ENCODE measurements around the gene MACROH2A1. TPM values are rescaled to one million over a fixed set of nuclear protein-coding genes. Genes with fewer than 3 reads are reported as not detected.

The MACROH2A1 gene
- total and polyA plus RNA-seq, 9 of the 15 experiments (the other 6 are each of a cell fraction or from before 2014, with no cell fraction given), result 44.9 to 289 (median 193) TPM

- POLR2A ChIA-PET, result interaction anchor here (0.6 to 1.5 kb wide), 2 partner anchors 10 to 237 kb away, joined by 3 to 4 read pairs; no protein-coding TSS in a partner anchor
- TF ChIP-seq PREB (CRISPR knock-in tag; IDR thresholded peaks at IDR 0.05), result no peak
- no peak for TF ChIP-seq ETV1 (tag; conservative IDR thresholded peaks at IDR 0.05; ENCODE audit: low read depth)
- TF ChIP-seq HLTF (IDR thresholded peaks at IDR 0.05), result no peak
- TF ChIP-seq ZNF75A (CRISPR knock-in tag; IDR thresholded peaks at IDR 0.05), result no peak
- no peak for TF ChIP-seq YY1 (IDR thresholded peaks at IDR 0.05; ENCODE audit: borderline replicate concordance in 1 of 3, control insufficient read depth in 1 of 3, extremely low read depth in 1 of 3, insufficient read depth in 3 of 3, insufficient read length in 1 of 3, insufficient replicate concordance in 2 of 3, low read depth in 1 of 3, low read length in 2 of 3)
- TF ChIP-seq, protein P1, sequence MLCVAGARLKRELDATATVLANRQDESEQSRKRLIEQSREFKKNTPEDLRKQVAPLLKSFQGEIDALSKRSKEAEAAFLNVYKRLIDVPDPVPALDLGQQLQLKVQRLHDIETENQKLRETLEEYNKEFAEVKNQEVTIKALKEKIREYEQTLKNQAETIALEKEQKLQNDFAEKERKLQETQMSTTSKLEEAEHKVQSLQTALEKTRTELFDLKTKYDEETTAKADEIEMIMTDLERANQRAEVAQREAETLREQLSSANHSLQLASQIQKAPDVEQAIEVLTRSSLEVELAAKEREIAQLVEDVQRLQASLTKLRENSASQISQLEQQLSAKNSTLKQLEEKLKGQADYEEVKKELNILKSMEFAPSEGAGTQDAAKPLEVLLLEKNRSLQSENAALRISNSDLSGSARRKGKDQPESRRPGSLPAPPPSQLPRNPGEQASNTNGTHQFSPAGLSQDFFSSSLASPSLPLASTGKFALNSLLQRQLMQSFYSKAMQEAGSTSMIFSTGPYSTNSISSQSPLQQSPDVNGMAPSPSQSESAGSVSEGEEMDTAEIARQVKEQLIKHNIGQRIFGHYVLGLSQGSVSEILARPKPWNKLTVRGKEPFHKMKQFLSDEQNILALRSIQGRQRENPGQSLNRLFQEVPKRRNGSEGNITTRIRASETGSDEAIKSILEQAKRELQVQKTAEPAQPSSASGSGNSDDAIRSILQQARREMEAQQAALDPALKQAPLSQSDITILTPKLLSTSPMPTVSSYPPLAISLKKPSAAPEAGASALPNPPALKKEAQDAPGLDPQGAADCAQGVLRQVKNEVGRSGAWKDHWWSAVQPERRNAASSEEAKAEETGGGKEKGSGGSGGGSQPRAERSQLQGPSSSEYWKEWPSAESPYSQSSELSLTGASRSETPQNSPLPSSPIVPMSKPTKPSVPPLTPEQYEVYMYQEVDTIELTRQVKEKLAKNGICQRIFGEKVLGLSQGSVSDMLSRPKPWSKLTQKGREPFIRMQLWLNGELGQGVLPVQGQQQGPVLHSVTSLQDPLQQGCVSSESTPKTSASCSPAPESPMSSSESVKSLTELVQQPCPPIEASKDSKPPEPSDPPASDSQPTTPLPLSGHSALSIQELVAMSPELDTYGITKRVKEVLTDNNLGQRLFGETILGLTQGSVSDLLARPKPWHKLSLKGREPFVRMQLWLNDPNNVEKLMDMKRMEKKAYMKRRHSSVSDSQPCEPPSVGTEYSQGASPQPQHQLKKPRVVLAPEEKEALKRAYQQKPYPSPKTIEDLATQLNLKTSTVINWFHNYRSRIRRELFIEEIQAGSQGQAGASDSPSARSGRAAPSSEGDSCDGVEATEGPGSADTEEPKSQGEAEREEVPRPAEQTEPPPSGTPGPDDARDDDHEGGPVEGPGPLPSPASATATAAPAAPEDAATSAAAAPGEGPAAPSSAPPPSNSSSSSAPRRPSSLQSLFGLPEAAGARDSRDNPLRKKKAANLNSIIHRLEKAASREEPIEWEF (CRISPR knock-in tag; IDR thresholded peaks at IDR 0.05), result no peak
- TF ChIP-seq CBFB (CRISPR knock-in tag; IDR thresholded peaks at IDR 0.05), result no peak
- TF ChIP-seq ZNF232 (CRISPR knock-in tag; IDR thresholded peaks at IDR 0.05), result no peak
- no peak for TF ChIP-seq HDGF (IDR thresholded peaks at IDR 0.05)
- TF ChIP-seq SMAD3 (CRISPR knock-in tag; conservative IDR thresholded peaks at IDR 0.05), result no peak
- no peak for TF ChIP-seq TSC22D4 (tag; IDR thresholded peaks at IDR 0.05)
- TF ChIP-seq ZNF79 (CRISPR knock-in tag; IDR thresholded peaks at IDR 0.05; ENCODE audit: low read depth), result no peak
- no peak for TF ChIP-seq RB1 (IDR thresholded peaks at IDR 0.05; ENCODE audit: low read depth)
- TF ChIP-seq CBX1 (IDR thresholded peaks at IDR 0.05; ENCODE audit: low read depth), result no peak
- TF ChIP-seq ZNF133 (CRISPR knock-in tag; IDR thresholded peaks at IDR 0.05), result no peak
- no peak for TF ChIP-seq RBM39 (optimal IDR thresholded peaks at IDR 0.05; ENCODE audit: low read depth, low read length)
- TF ChIP-seq POLR2AphosphoS2 (IDR thresholded peaks at IDR 0.05; ENCODE audit: low read length), result no peak
- no peak for TF ChIP-seq ZNF274 (IDR thresholded peaks at IDR 0.05; ENCODE audit: borderline replicate concordance, low read depth, low read length)
- Histone ChIP-seq H2AFZ (ENCODE audit: low read depth, low read length) (no peak overlapping the region), H3K9me3 (replicated peaks; ENCODE audit: control insufficient read depth, insufficient read depth, low read depth, low read length) (no peaks in the 10 kb centered on the region), H3K27ac (ENCODE audit: extremely low read depth, low read depth, low read length) (no peak overlapping the region; the same call in 2 of the 3 replicates), H3K4me3 (no peak overlapping the region), H3K27me3 (ENCODE audit: control insufficient read depth in 2 of 2, insufficient read depth in 2 of 2, low read length in 2 of 2) (no peaks in the 10 kb centered on the region), H3K36me3 (ENCODE audit: control insufficient read depth, insufficient read depth, low read length) (peaks cover 99% of the 10 kb centered on the region), H3K9me1 (ENCODE audit: control insufficient read depth, insufficient read depth, low read length) (no peaks in the 10 kb centered on the region), H4K20me1 (replicated peaks; ENCODE audit: control insufficient read depth, insufficient read depth, low read length) (peaks cover 19% of the 10 kb centered on the region), H3K4me2 (ENCODE audit: insufficient read depth, low read length) (no peak overlapping the region), H3K79me2 (ENCODE audit: control insufficient read depth, insufficient read depth, low read length) (peaks cover 30% of the 10 kb centered on the region; the same call in 2 of the 3 replicates), H3K4me1 (replicated peaks in 1 of 2; ENCODE audit: control insufficient read depth in 2 of 2, insufficient read depth in 2 of 2, low read length in 2 of 2) (no peaks in the 10 kb centered on the region), H3K9ac (ENCODE audit: insufficient read depth in 1 of 2, low read depth in 2 of 2, low read length in 2 of 2) (peak overlapping the region in 1 of 2 experiments; percentile 33; a peak in 1 of 4 replicates)
- FAIRE-seq (no peak), DNase-seq (ENCODE audit: extremely low read depth in 1 of 4, low spot score in 3 of 4) (no peak), ATAC-seq (no peak)
- intact Hi-C loops (cut with micrococcal nuclease), result no loop called here
- CTCF ChIA-PET (ENCODE audit: low intra/inter-chr PET ratio), result no interaction called here
- no TSS peak for BruUV-seq (replicated peaks)
- WGBS (ENCODE audit: insufficient coverage, low coverage, missing lambda C conversion rate), result 79% methylated on average over 10 of the region's 10 CpGs
- in situ Hi-C loops (cut with MboI), result no loop called here
These were observed 26.2 kb downstream of the MACROH2A1 start for GRCh38 chr5:135372654-135373381.

Data from K562 (cell line).